Bronchial epithelial cell (primary cell): ENCODE data around the gene THSD4. TPM values are rescaled to one million over a fixed set of nuclear protein-coding genes. Genes with fewer than 3 reads are reported as not detected.

Experiments
- DNase-seq: peaks from one replicate; pipeline ENCODE4 v3.0.0-alpha.2; 2010; ENCODE audit warnings: low read depth
- FAIRE-seq: peaks from 2 replicates; lab custom pipeline; 2011; peaks lifted over from hg19 to GRCh38; lab: Jason Lieb, UNC
- H3K27me3 ChIP-seq: 2 replicates; pipeline ENCODE4 v1.5.1; 2011; ENCODE audit warnings: low read length; ENCODE audit not compliant: control insufficient read depth, insufficient read depth
- H3K36me3 ChIP-seq: 2 replicates; pipeline ENCODE4 v1.5.1; 2011; ENCODE audit warnings: low read length; ENCODE audit not compliant: control insufficient read depth, insufficient read depth
- H3K4me3 ChIP-seq: 2 replicates; pipeline ENCODE4 v1.5.1; 2011; ENCODE audit warnings: mild to moderate bottlenecking, low read depth, low read length, control low read depth
- CTCF ChIP-seq: IDR thresholded peaks from 2 replicates; pipeline ENCODE4 v1.5.1; 2011; ENCODE audit warnings: mild to moderate bottlenecking, moderate library complexity, low read length, control low read depth, inconsistent platforms; ENCODE audit not compliant: insufficient read depth, severe bottlenecking
- total RNA-seq: library from RNA; depleted of rRNA; stranded (reverse); fragments of >200 nt; gene quantifications from 2 replicates; pipeline ENCODE4 v1.2.1, GENCODE V29; 2014

THSD4 gene
- total RNA-seq, 1 donor from 2014 or later: 14.5 TPM

GRCh38 chr15:71728881-71729280 lies 613.6 kb downstream of the THSD4 start:
- Histone ChIP-seq H3K27me3 (no peaks in the 10 kb centered on the region), H3K36me3 (peaks cover 1% of the 10 kb centered on the region), H3K4me3 (no peak overlapping the region)
- DNase-seq (no peak), FAIRE-seq (no peak)
- no peak for TF ChIP-seq CTCF

DNA sequence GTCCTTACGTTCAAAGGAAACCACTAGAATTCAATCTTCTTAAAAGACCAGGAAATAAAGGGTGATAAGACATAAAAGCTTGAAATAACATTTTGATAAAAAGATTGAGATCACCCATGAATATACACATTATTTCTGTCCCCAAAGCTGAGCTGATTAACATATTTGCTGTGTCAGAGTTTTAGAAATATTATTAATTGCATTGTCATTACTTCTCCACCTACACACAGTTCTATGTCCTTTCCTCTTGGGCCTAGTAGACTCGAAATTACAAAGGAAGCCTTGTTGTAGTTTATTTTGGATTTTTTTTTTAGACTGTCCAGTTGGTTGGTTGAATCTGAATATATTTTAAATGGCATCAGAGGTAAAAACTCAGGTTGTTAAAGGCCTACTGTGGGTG lies 614.0 kb downstream of the THSD4 start:
- TF ChIP-seq CTCF: no peak
- Histone ChIP-seq H3K4me3 (no peak overlapping the region), H3K27me3 (no peaks in the 10 kb centered on the region), H3K36me3 (peaks cover 1% of the 10 kb centered on the region)
- DNase-seq (no peak), FAIRE-seq (no peak)

DNA sequence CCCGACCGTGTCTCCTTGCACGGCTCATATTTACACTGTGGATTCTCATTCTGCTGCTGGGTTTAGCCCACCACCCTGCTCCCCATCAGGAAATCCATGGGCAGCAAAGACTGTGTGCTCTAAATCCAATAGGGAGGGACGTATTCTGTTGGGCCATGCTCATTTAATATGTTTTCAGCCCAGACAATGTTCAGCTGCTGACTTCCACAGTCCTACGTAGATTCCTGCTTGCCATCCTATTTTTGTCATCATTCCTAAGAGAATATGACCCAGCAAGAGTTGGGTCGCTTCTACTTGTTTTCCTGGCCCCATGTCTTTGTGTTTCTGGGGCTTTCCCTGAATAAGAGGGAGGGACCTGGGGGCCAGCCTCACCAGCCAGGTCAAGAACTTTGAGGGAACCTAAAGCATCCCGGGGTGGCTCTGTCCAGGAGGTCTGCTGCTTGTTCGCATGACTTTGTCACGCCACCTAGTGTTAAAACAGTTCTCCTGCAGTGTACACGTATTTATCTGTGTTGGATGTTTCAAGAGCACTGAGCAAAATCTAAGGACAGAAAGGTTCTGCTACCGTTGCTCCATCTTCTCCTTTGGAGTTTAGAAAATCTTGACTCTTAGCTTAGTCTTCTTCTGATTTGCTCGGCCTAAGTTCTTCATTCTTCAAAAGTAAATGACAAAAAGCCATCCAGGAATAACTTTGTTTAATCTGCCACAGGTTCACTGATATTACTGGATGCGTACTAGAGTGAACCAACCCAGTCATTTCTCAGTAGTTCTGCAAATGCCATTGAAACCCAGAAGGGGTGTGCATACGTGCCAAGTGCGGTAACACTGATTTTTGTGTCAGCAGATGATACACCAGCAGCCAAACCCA lies 615.2 kb downstream of the THSD4 start:
- Histone ChIP-seq H3K4me3 (no peak overlapping the region), H3K27me3 (no peaks in the 10 kb centered on the region), H3K36me3 (peaks cover 1% of the 10 kb centered on the region)
- peak; percentile 78 for TF ChIP-seq CTCF
- DNase-seq (peak; percentile 65), FAIRE-seq (peak; percentile 52)

- no peak for TF ChIP-seq CTCF
- Histone ChIP-seq H3K27me3 (no peaks in the 10 kb centered on the region), H3K36me3 (peaks cover 2% of the 10 kb centered on the region), H3K4me3 (no peak overlapping the region)
- no peak for FAIRE-seq
- DNase-seq: no peak
Observed at GRCh38 chr15:71732636-71733035, 617.4 kb downstream of the THSD4 start.

DNA sequence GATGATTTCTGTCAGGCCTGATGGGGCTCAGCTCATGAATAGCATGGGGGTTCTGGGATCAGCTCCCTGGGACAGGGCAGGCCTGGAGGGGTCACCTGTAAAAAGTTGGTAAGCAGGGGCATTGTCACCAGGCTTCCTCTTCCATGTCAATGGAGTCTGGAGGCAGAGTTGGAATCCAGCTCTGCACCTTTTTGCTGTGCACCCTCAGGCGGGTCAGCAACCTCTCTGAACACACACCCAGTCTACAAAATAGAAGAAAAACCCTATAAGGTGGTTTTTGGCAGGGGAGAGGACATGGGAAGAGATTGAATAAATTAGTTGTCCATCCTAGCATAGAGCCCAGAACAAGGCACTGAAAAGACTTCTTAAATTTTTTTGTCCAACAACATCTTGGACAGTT lies 617.9 kb downstream of the THSD4 start:
- Histone ChIP-seq H3K4me3 (no peak overlapping the region), H3K36me3 (peaks cover 3% of the 10 kb centered on the region), H3K27me3 (no peaks in the 10 kb centered on the region)
- FAIRE-seq (no peak), DNase-seq (no peak)
- no peak for TF ChIP-seq CTCF
